Measurements from ENCODE around the gene MARCHF10.

Gene MARCHF10

DNA sequence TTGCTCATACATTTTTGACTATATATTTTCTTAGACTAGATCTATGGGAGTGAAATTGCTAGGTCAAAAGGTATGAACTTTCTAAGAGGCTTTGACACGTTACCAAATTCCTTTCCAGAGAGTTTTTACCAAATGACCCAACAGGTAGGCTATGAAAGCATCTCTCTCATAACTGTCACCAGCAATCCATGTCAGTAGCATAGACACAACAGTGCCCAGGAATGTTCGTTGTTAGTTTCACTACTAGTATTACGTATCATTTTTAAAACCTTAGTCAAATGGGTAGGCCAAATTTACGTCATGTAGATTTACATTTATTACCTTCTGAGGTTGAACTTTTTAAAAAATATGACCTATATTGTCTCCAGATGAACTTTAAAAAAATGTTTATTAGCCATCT is 66.8 kb downstream of the MARCHF10 start:
- H4K91ac ChIP-seq (ENCODE audit: low read length): no peak overlapping the region

GRCh38 chr17:62739645-62740388 is 68.3 kb downstream of the MARCHF10 start:
- H3K23ac ChIP-seq (ENCODE audit: low read length in 2 of 2): no peak overlapping the region
- H2BK15ac ChIP-seq (ENCODE audit: low read depth, poor library complexity, severe bottlenecking): no peak overlapping the region
- H2AFZ ChIP-seq (ENCODE audit: low read depth, low read length): no peak overlapping the region
- H2BK5ac ChIP-seq (ENCODE audit: low read depth, low read length, poor library complexity, severe bottlenecking): no peak overlapping the region
- H3K9me3 ChIP-seq (ENCODE audit: control insufficient read depth, low read length): no peaks in the 10 kb centered on the region
- no peak overlapping the region for H3K4ac ChIP-seq (ENCODE audit: low read depth in 1 of 2, low read length in 2 of 2)
- WGBS: 95% methylated on average over 12 of the region's 16 CpGs
- H3K14ac ChIP-seq (ENCODE audit: low read length in 2 of 2): no peak overlapping the region
- no peaks in the 10 kb centered on the region for H3K36me3 ChIP-seq (ENCODE audit: control insufficient read depth in 1 of 2, insufficient read depth in 2 of 2, low read depth in 1 of 2, low read length in 2 of 2)
- peaks cover 0 to 32% of the 10 kb centered on the region in 2 experiments for H3K27me3 ChIP-seq (ENCODE audit: control insufficient read depth in 1 of 2, insufficient read depth in 1 of 2, low read length in 2 of 2)
- H3K4me2 ChIP-seq (ENCODE audit: low read length, poor library complexity, severe bottlenecking): no peak overlapping the region
- H2AK5ac ChIP-seq (ENCODE audit: low read length, severe bottlenecking): no peak overlapping the region
- H3K4me1 ChIP-seq (ENCODE audit: control insufficient read depth, insufficient read depth, low read depth, low read length): peaks cover 6% of the 10 kb centered on the region
- no peak overlapping the region for H4K91ac ChIP-seq (ENCODE audit: low read length)
- no peak overlapping the region for H2BK12ac ChIP-seq (ENCODE audit: low read length in 2 of 2)
- H3K79me1 ChIP-seq (replicated peaks; ENCODE audit: low read length, poor library complexity, severe bottlenecking): no peaks in the 10 kb centered on the region
- DNase-seq: peak; percentile 30
- H4K8ac ChIP-seq (ENCODE audit: low read length): no peak overlapping the region
- H3K27ac ChIP-seq (ENCODE audit: low read length, poor library complexity, severe bottlenecking): no peak overlapping the region
- H3K9ac ChIP-seq (ENCODE audit: low read length): no peak overlapping the region
- H2BK120ac ChIP-seq (ENCODE audit: low read depth, low read length): no peak overlapping the region
- no peak overlapping the region for H3K18ac ChIP-seq (ENCODE audit: low read depth in 1 of 2, low read length in 2 of 2)
- no peak overlapping the region for H3K4me3 ChIP-seq (ENCODE audit: insufficient read depth in 1 of 2, low read depth in 1 of 2, low read length in 2 of 2)

More for the DNA sequence above, 66.8 kb downstream of the MARCHF10 start:
- Histone ChIP-seq H3K4me2 (ENCODE audit: low read length, poor library complexity, severe bottlenecking) (no peak overlapping the region), H2AK5ac (ENCODE audit: low read length, severe bottlenecking) (no peak overlapping the region), H2BK15ac (ENCODE audit: low read depth, poor library complexity, severe bottlenecking) (no peak overlapping the region), H3K23ac (ENCODE audit: low read length in 2 of 2) (no peak overlapping the region), H3K27ac (ENCODE audit: low read length, poor library complexity, severe bottlenecking) (no peak overlapping the region), H3K79me1 (replicated peaks; ENCODE audit: low read length, poor library complexity, severe bottlenecking) (no peaks in the 10 kb centered on the region), H3K27me3 (ENCODE audit: control insufficient read depth in 1 of 2, insufficient read depth in 1 of 2, low read length in 2 of 2) (peaks cover 0 to 33% of the 10 kb centered on the region in 2 experiments), H3K9me3 (ENCODE audit: control insufficient read depth, low read length) (no peaks in the 10 kb centered on the region), H3K14ac (ENCODE audit: low read length in 2 of 2) (no peak overlapping the region), H2BK5ac (ENCODE audit: low read depth, low read length, poor library complexity, severe bottlenecking) (no peak overlapping the region), H3K36me3 (ENCODE audit: control insufficient read depth in 1 of 2, insufficient read depth in 2 of 2, low read depth in 1 of 2, low read length in 2 of 2) (no peaks in the 10 kb centered on the region), H3K4me3 (ENCODE audit: insufficient read depth in 1 of 2, low read depth in 1 of 2, low read length in 2 of 2) (no peak overlapping the region), H3K9ac (ENCODE audit: low read length) (no peak overlapping the region), H2AFZ (ENCODE audit: low read depth, low read length) (no peak overlapping the region), H3K4me1 (ENCODE audit: control insufficient read depth, insufficient read depth, low read depth, low read length) (peaks cover 6% of the 10 kb centered on the region), H2BK120ac (ENCODE audit: low read depth, low read length) (no peak overlapping the region), H2BK12ac (ENCODE audit: low read length in 2 of 2) (no peak overlapping the region), H4K8ac (ENCODE audit: low read length) (no peak overlapping the region), H3K18ac (ENCODE audit: low read depth in 1 of 2, low read length in 2 of 2) (no peak overlapping the region), H3K4ac (ENCODE audit: low read depth in 1 of 2, low read length in 2 of 2) (no peak overlapping the region)
- DNase-seq: no peak
- 98% methylated on average over 2 of the region's 4 CpGs for WGBS

DNA sequence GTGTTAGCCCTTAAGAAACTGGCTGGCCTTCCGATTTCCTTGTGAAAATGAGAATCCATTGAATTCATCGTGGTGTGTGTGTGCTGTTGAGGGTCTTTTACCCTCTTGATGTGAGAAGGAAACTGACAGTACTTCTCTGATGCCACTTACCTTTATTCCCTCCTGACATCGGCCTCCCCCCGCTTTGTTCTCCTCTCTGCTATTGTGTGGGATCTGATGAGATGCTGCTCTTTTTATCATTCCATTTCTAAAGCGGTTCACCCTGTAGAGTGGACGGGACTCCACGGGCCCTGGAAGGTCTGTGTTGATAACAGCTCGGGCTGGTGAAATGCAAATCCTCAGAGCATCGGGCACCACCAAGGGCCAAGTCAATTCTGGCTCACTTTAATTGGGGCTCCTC is 69.8 kb downstream of the MARCHF10 start:
- Histone ChIP-seq H2BK5ac (ENCODE audit: low read depth, low read length, poor library complexity, severe bottlenecking) (no peak overlapping the region), H3K27me3 (ENCODE audit: control insufficient read depth in 1 of 2, insufficient read depth in 1 of 2, low read length in 2 of 2) (peaks cover 0 to 25% of the 10 kb centered on the region in 2 experiments), H3K27ac (ENCODE audit: low read length, poor library complexity, severe bottlenecking) (no peak overlapping the region), H4K91ac (ENCODE audit: low read length) (no peak overlapping the region), H2BK15ac (ENCODE audit: low read depth, poor library complexity, severe bottlenecking) (no peak overlapping the region), H3K9me3 (ENCODE audit: control insufficient read depth, low read length) (no peaks in the 10 kb centered on the region), H3K4ac (ENCODE audit: low read depth in 1 of 2, low read length in 2 of 2) (no peak overlapping the region), H3K36me3 (ENCODE audit: control insufficient read depth in 1 of 2, insufficient read depth in 2 of 2, low read depth in 1 of 2, low read length in 2 of 2) (no peaks in the 10 kb centered on the region), H2AK5ac (ENCODE audit: low read length, severe bottlenecking) (no peak overlapping the region), H3K79me1 (replicated peaks; ENCODE audit: low read length, poor library complexity, severe bottlenecking) (no peaks in the 10 kb centered on the region), H3K4me3 (ENCODE audit: insufficient read depth in 1 of 2, low read depth in 1 of 2, low read length in 2 of 2) (no peak overlapping the region), H3K14ac (ENCODE audit: low read length in 2 of 2) (no peak overlapping the region), H3K18ac (ENCODE audit: low read depth in 1 of 2, low read length in 2 of 2) (no peak overlapping the region), H2AFZ (ENCODE audit: low read depth, low read length) (no peak overlapping the region), H3K23ac (ENCODE audit: low read length in 2 of 2) (no peak overlapping the region), H2BK12ac (ENCODE audit: low read length in 2 of 2) (no peak overlapping the region), H3K4me2 (ENCODE audit: low read length, poor library complexity, severe bottlenecking) (no peak overlapping the region), H4K8ac (ENCODE audit: low read length) (no peak overlapping the region), H2BK120ac (ENCODE audit: low read depth, low read length) (no peak overlapping the region), H3K9ac (ENCODE audit: low read length) (no peak overlapping the region), H3K4me1 (ENCODE audit: control insufficient read depth, insufficient read depth, low read depth, low read length) (peaks cover 6% of the 10 kb centered on the region)
- no peak for DNase-seq
- WGBS: 95% methylated on average over 9 of the region's 9 CpGs

DNA sequence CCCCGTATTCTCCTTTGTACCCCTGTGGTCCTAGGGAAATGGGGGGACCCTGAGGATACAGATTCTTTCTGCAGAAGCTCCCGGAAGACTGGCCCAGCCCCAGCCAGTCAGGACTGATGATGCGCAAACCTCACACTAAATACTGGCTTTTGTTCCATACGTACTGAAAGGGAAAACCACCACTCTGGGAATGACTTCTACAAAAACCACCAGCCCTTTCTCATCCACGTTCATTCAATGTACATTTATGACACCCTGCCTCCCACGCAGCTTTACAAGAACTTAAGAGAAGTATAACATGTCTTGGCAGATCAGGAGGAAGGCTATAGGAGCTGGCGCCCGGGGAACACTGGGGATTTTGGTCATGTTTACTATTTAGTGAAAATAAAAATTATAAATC is 70.6 kb downstream of the MARCHF10 start:
- no peak overlapping the region for H2BK120ac ChIP-seq (ENCODE audit: low read depth, low read length)
- no peak overlapping the region for H3K23ac ChIP-seq (ENCODE audit: low read length in 2 of 2)
- no peak overlapping the region for H3K4me3 ChIP-seq (ENCODE audit: insufficient read depth in 1 of 2, low read depth in 1 of 2, low read length in 2 of 2)
- H3K79me1 ChIP-seq (replicated peaks; ENCODE audit: low read length, poor library complexity, severe bottlenecking): no peaks in the 10 kb centered on the region
- H2AK5ac ChIP-seq (ENCODE audit: low read length, severe bottlenecking): no peak overlapping the region
- H4K8ac ChIP-seq (ENCODE audit: low read length): no peak overlapping the region
- H2BK5ac ChIP-seq (ENCODE audit: low read depth, low read length, poor library complexity, severe bottlenecking): no peak overlapping the region
- no peak overlapping the region for H2BK12ac ChIP-seq (ENCODE audit: low read length in 2 of 2)
- H3K27me3 ChIP-seq (ENCODE audit: control insufficient read depth in 1 of 2, insufficient read depth in 1 of 2, low read length in 2 of 2): peaks cover 0 to 19% of the 10 kb centered on the region in 2 experiments
- no peak overlapping the region for H4K91ac ChIP-seq (ENCODE audit: low read length)
- H3K27ac ChIP-seq (ENCODE audit: low read length, poor library complexity, severe bottlenecking): no peak overlapping the region
- no peak overlapping the region for H3K4me2 ChIP-seq (ENCODE audit: low read length, poor library complexity, severe bottlenecking)
- no peak overlapping the region for H2BK15ac ChIP-seq (ENCODE audit: low read depth, poor library complexity, severe bottlenecking)
- 87% methylated on average over 4 of the region's 8 CpGs for WGBS
- H3K4ac ChIP-seq (ENCODE audit: low read depth in 1 of 2, low read length in 2 of 2): no peak overlapping the region
- DNase-seq: no peak
- H3K9ac ChIP-seq (ENCODE audit: low read length): no peak overlapping the region
- no peak overlapping the region for H3K18ac ChIP-seq (ENCODE audit: low read depth in 1 of 2, low read length in 2 of 2)
- H3K14ac ChIP-seq (ENCODE audit: low read length in 2 of 2): no peak overlapping the region
- H2AFZ ChIP-seq (ENCODE audit: low read depth, low read length): no peak overlapping the region
- H3K4me1 ChIP-seq (ENCODE audit: control insufficient read depth, insufficient read depth, low read depth, low read length): peaks cover 6% of the 10 kb centered on the region
- H3K36me3 ChIP-seq (ENCODE audit: control insufficient read depth in 1 of 2, insufficient read depth in 2 of 2, low read depth in 1 of 2, low read length in 2 of 2): no peaks in the 10 kb centered on the region
- no peaks in the 10 kb centered on the region for H3K9me3 ChIP-seq (ENCODE audit: control insufficient read depth, low read length)

Data from mesenchymal stem cell (in vitro differentiated cells and primary cell).